ENCODE measurements around the gene PHF21B.
A peak's percentile ranks its signal among the peaks of the same experiment; 100 is the strongest.
"Not testable (repeated sequence)": the region's sequence is repeated elsewhere in the genome, so short reads cannot be mapped to it uniquely, and the experiment has no call there.

PHF21B gene

GRCh38 chr22:45009606-45010531 is at the start of gene PHF21B:
Gene PHF21B, minus strand, starts transcription at chr22:45010005. Its CDS starts 456 bp downstream, at chr22:45009549.
- DNase-seq (ENCODE audit: low spot score in 2 of 2) (peak in 1 of 2 donors; percentile 55), ATAC-seq (peak; percentile 31)
- Mint-ChIP-seq H3K4me3 (peak within 1 kb of the TSS; percentile 88), H3K36me3 (peaks cover 7% of the 10 kb centered on the region), H3K27ac (no peak within 1 kb of the TSS), H3K9me3 (no peaks in the 10 kb centered on the region), H3K4me1 (peaks cover 19% of the 10 kb centered on the region)

DNA sequence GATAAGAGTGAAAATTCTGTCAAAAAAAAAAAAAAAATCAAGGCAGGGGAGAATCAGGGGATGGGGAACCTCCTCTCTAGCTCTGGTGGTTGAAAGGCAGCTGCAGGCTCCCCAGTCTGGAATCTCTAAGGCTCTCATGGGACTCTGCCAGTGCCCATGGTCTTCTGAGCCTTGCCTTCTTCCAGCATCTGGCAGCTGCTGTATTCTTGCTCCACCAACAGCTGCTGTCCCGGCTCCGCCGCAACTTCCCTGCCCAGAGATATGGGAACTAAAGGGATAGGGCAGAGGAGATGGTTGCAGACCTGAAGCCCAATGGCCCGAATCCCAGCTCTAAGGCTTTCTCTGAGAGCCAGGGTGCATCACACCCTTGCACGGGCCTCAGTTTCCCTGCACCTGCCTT is 49.5 kb upstream of the PHF21B start:
- Mint-ChIP-seq H3K9me3 (no peaks in the 10 kb centered on the region), H3K4me1 (peaks cover 6% of the 10 kb centered on the region), H3K36me3 (no peaks in the 10 kb centered on the region), H3K27ac (no peak overlapping the region), H3K4me3 (no peak overlapping the region)
- ATAC-seq: no peak
- no peak for DNase-seq (ENCODE audit: low spot score in 2 of 2)

DNA sequence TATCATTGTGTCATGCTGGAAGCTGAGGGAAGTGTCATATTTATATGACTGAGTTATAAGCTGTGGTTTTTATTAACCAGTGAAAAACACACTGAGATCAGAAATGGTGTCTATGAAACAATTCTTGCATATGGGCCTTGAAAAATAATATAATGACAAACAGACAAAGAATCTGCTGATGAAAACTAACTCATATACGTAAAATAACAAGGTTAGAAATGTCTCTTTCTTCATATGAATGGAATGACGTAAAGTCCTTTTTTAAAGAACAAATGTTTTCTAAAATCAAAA is 48.8 kb upstream of the PHF21B start:
- ATAC-seq: no peak
- Mint-ChIP-seq H3K27ac (no peak overlapping the region), H3K4me1 (no peaks in the 10 kb centered on the region), H3K9me3 (no peaks in the 10 kb centered on the region), H3K4me3 (no peak overlapping the region), H3K36me3 (no peaks in the 10 kb centered on the region)
- no peak for DNase-seq (ENCODE audit: low spot score in 2 of 2)

GRCh38 chr22:45055936-45056335 is 46.1 kb upstream of the PHF21B start:
- Mint-ChIP-seq H3K27ac (no peak overlapping the region), H3K4me1 (no peaks in the 10 kb centered on the region), H3K4me3 (no peak overlapping the region), H3K36me3 (no peaks in the 10 kb centered on the region), H3K9me3 (no peaks in the 10 kb centered on the region)
- ATAC-seq (no peak), DNase-seq (ENCODE audit: low spot score in 2 of 2) (no peak)

DNA sequence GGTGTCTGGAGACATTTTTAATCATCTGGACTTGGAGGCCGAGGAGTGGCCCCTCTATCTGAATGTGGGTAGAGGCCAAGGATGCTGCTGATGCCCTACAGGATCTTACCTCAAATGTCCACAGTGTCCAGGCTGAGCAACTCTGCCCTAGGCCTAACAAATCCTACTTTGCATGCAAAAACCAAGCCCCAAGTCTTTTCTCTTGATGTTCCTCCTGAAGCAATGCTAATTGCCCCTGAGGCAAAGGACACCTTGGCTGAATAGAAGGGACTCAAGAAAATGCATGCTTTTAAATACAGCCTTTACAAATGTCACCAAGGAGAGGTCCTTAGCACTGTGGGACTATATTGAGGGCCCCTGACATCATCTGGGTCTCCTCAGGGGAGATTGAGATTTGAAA is 43.8 kb upstream of the PHF21B start:
- no peaks in the 10 kb centered on the region for H3K36me3 Mint-ChIP-seq
- H3K4me1 Mint-ChIP-seq: no peaks in the 10 kb centered on the region
- DNase-seq (ENCODE audit: low spot score in 2 of 2) (no peak), ATAC-seq (no peak)
- H3K9me3 Mint-ChIP-seq: no peaks in the 10 kb centered on the region
- no peak overlapping the region for H3K4me3 Mint-ChIP-seq
- H3K27ac Mint-ChIP-seq: no peak overlapping the region

- Mint-ChIP-seq H3K27ac (no peak overlapping the region), H3K4me3 (no peak overlapping the region), H3K9me3 (no peaks in the 10 kb centered on the region), H3K36me3 (no peaks in the 10 kb centered on the region), H3K4me1 (no peaks in the 10 kb centered on the region)
- no peak for DNase-seq (ENCODE audit: low spot score in 2 of 2)
- ATAC-seq: no peak
Measured at GRCh38 chr22:45053094-45053493, 43.3 kb upstream of the PHF21B start.

GRCh38 chr22:45052665-45053064 is 42.9 kb upstream of the PHF21B start:
- not testable (repeated sequence) for H3K9me3 Mint-ChIP-seq; ATAC-seq; H3K36me3 Mint-ChIP-seq; H3K4me1 Mint-ChIP-seq; H3K27ac Mint-ChIP-seq; H3K4me3 Mint-ChIP-seq; DNase-seq (ENCODE audit: low spot score in 2 of 2)

GRCh38 chr22:45051946-45052345 is 42.1 kb upstream of the PHF21B start:
- DNase-seq (ENCODE audit: low spot score in 2 of 2): no peak
- H3K4me3 Mint-ChIP-seq: no peak overlapping the region
- peaks cover 2% of the 10 kb centered on the region for H3K9me3 Mint-ChIP-seq
- H3K36me3 Mint-ChIP-seq: no peaks in the 10 kb centered on the region
- H3K4me1 Mint-ChIP-seq: no peaks in the 10 kb centered on the region
- H3K27ac Mint-ChIP-seq: no peak overlapping the region
- ATAC-seq: no peak

DNA sequence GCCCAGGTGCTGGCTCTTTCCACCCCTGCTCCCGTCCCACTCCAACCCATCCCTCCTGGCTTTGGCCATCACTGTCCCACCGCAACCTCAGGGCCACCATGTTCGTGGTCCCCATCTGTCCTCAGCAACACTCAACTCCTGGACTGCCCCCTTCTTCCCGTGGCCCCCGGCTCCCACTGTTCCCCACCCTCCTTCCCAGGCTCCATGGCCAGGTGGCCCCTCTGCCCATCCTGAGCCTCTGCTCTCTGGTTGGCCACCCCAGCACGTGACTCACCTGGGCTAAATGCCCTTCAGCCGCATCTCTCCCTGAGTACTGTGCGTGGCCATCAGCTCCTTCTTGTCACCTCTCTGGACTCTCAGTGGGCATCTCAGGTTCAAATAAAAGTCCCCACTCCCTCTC is 41.6 kb upstream of the PHF21B start:
- no peak for ATAC-seq
- peaks cover 4% of the 10 kb centered on the region for H3K9me3 Mint-ChIP-seq
- no peaks in the 10 kb centered on the region for H3K36me3 Mint-ChIP-seq
- DNase-seq (ENCODE audit: low spot score in 2 of 2): no peak
- no peak overlapping the region for H3K4me3 Mint-ChIP-seq
- H3K4me1 Mint-ChIP-seq: no peaks in the 10 kb centered on the region
- H3K27ac Mint-ChIP-seq: no peak overlapping the region

GRCh38 chr22:45047260-45047659 is 37.5 kb upstream of the PHF21B start:
- H3K4me3 Mint-ChIP-seq: no peak overlapping the region
- no peaks in the 10 kb centered on the region for H3K36me3 Mint-ChIP-seq
- ATAC-seq: no peak
- H3K27ac Mint-ChIP-seq: no peak overlapping the region
- peaks cover 4% of the 10 kb centered on the region for H3K9me3 Mint-ChIP-seq
- no peak for DNase-seq (ENCODE audit: low spot score in 2 of 2)
- no peaks in the 10 kb centered on the region for H3K4me1 Mint-ChIP-seq

GRCh38 chr22:45045208-45045607 is 35.4 kb upstream of the PHF21B start:
- peaks cover 4% of the 10 kb centered on the region for H3K9me3 Mint-ChIP-seq
- H3K27ac Mint-ChIP-seq: no peak overlapping the region
- DNase-seq (ENCODE audit: low spot score in 2 of 2): no peak
- no peak overlapping the region for H3K4me3 Mint-ChIP-seq
- H3K4me1 Mint-ChIP-seq: no peaks in the 10 kb centered on the region
- no peaks in the 10 kb centered on the region for H3K36me3 Mint-ChIP-seq
- ATAC-seq: no peak

GRCh38 chr22:45042263-45042662 is 32.5 kb upstream of the PHF21B start:
- H3K9me3 Mint-ChIP-seq: peaks cover 4% of the 10 kb centered on the region
- H3K4me3 Mint-ChIP-seq: no peak overlapping the region
- H3K4me1 Mint-ChIP-seq: no peaks in the 10 kb centered on the region
- no peak overlapping the region for H3K27ac Mint-ChIP-seq
- ATAC-seq: no peak
- no peak for DNase-seq (ENCODE audit: low spot score in 2 of 2)
- no peaks in the 10 kb centered on the region for H3K36me3 Mint-ChIP-seq

- Mint-ChIP-seq H3K36me3 (no peaks in the 10 kb centered on the region), H3K27ac (no peak overlapping the region), H3K4me1 (no peaks in the 10 kb centered on the region), H3K9me3 (no peaks in the 10 kb centered on the region), H3K4me3 (no peak overlapping the region)
- ATAC-seq (no peak), DNase-seq (ENCODE audit: low spot score in 2 of 2) (no peak)
Measured at GRCh38 chr22:45039133-45039532, 29.3 kb upstream of the PHF21B start.

- Mint-ChIP-seq H3K9me3 (no peaks in the 10 kb centered on the region), H3K36me3 (no peaks in the 10 kb centered on the region), H3K4me1 (no peaks in the 10 kb centered on the region), H3K27ac (no peak overlapping the region), H3K4me3 (no peak overlapping the region)
- DNase-seq (ENCODE audit: low spot score in 2 of 2) (no peak), ATAC-seq (no peak)
Measured at GRCh38 chr22:45036154-45036553, 26.3 kb upstream of the PHF21B start.

DNA sequence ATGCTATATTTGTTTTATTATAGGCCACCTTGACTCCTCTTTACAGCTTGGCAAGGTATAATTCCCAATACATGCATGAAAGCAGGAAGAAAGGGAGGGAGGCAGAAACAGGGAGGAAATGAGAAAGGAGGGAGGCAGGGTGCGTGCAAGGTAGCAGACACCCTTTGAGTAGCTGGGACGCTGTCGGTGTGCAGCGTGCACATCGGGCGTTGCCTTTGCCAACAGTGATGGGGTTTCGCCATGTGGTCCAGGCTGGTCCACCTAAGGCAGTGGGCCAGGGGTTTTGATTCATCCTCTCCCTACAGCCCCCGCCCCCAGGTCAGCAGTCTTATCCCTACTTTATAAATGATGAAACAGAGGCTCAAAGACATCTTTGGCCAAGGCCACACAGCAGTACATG is 25.0 kb upstream of the PHF21B start:
- H3K9me3 Mint-ChIP-seq: no peaks in the 10 kb centered on the region
- no peaks in the 10 kb centered on the region for H3K36me3 Mint-ChIP-seq
- DNase-seq (ENCODE audit: low spot score in 2 of 2) (no peak), ATAC-seq (no peak)
- H3K4me1 Mint-ChIP-seq: no peaks in the 10 kb centered on the region
- no peak overlapping the region for H3K27ac Mint-ChIP-seq
- no peak overlapping the region for H3K4me3 Mint-ChIP-seq

DNA sequence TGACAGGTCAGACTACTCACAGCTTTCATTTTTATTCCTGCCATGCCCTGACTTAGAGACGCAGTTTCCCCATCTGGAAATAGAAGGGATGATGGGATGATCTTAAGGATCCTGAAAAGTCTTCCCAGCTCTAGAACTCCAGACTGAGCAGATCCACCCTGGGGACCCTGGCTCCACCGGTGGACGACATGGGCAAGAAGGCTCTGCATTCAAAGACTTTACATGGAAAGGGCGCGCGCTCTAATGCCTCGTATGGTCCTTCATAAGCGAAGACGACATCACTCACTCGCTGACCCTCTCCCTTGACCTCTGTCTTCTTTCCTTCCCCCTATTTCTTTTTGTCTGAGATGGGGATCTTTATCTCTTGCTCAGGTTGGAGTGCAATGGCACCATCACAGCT is 24.4 kb upstream of the PHF21B start:
- no peak overlapping the region for H3K4me3 Mint-ChIP-seq
- H3K27ac Mint-ChIP-seq: no peak overlapping the region
- H3K4me1 Mint-ChIP-seq: no peaks in the 10 kb centered on the region
- no peaks in the 10 kb centered on the region for H3K9me3 Mint-ChIP-seq
- ATAC-seq (no peak), DNase-seq (ENCODE audit: low spot score in 2 of 2) (no peak)
- no peaks in the 10 kb centered on the region for H3K36me3 Mint-ChIP-seq
